Endothelial cell of umbilical vein (primary cell): Measurements from ENCODE around the gene HCFC2.

Source experiments
- EZH2 ChIP-seq: IDR thresholded peaks from 2 replicates; pipeline ENCODE4 v1.6.1; 2012; ENCODE audit warnings: borderline replicate concordance, low read depth, mild to moderate bottlenecking, moderate library complexity, low read length, inconsistent platforms; ENCODE audit not compliant: severe bottlenecking
- MYC ChIP-seq: IDR thresholded peaks from one replicate; pipeline ENCODE4 v1.6.1; 2011; ENCODE audit warnings: mild to moderate bottlenecking, low read depth, low read length
- POLR2AphosphoS5 ChIP-seq: IDR thresholded peaks from 2 replicates; pipeline ENCODE4 v1.6.1; 2012; ENCODE audit warnings: low read depth, mild to moderate bottlenecking, control low read depth, low read length, moderate library complexity; ENCODE audit not compliant: insufficient read depth

GRCh38 chr12:104025771-104026170, 38.6 kb upstream of the HCFC2 start:
- TF ChIP-seq POLR2AphosphoS5, result no peak
- TF ChIP-seq MYC, result no peak
- TF ChIP-seq EZH2, result no peak
